Neural cell (in vitro differentiated cells): ENCODE data around the gene MN1.

Experiments
- RAD21 ChIP-seq: fragments of 450-650 bp; conservative IDR thresholded peaks from 2 replicates; pipeline ENCODE4 v1.6.1; 2014; ENCODE audit warnings: antibody characterized with exemption, mild to moderate bottlenecking, moderate library complexity
- TAF1 ChIP-seq: IDR thresholded peaks from 2 replicates; pipeline ENCODE4 v1.6.1; 2012; ENCODE audit warnings: low read depth

DNA sequence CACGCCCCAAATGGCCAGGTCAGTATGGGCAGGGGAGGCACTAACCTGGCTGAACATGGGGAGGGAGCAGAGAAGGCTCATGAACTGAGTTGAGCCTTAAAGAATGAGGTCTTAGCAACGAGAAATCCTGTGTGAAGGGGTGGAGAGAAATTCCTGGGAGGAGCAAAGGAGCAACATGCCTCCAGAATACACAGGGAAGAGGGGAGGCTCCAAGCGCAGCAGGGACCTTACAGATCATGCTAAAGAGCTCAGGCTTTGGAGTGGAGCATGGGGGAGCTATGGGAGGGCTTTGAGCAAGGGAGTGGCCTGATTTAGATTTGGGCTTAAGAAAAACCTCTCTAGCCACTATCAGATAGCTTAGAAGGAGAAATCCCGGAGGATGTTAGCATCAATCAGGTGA, 88.1 kb downstream of the MN1 start:
- no peak for TF ChIP-seq RAD21
- TF ChIP-seq TAF1, result no peak
